ENCODE measurements around the gene KHK.

The KHK gene

DNA sequence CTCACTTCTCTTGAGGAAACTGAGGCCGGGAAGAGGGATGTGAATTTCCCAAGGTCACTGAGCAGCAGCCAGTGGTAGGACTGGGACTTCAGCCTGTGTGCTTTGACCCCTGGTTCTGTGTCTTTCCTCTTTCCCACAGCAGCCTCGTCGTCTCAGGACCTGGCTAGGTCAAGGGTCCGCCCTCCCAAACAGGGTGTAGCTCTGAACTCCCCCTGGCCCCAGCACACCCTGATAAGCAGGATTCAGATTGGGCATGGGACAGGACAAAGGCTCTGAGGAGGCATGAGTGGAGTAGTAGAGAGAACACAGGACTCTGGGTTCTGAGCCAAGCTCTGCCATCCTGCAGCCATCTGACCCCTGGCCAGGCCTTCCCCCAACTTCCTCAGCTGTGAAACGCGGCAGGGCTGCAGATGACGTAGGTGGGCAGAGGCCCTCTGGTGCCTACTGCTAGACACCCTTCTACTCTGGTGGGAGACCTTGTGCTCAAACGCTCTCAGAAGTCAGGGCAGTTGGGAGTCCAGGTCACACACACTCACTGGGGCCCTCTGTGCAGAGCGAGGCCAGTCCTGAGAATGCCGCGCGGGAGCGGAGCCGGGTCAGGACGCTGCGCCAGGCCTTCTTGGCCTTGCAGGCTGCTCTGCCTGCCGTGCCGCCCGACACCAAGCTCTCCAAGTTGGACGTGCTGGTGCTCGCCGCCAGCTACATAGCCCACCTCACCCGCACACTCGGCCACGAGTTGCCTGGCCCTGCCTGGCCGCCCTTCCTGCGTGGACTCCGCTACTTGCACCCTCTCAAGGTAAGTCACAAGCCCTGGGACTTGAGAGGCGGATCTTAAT, 63.2 kb downstream of the KHK start:
- no peak for DNase-seq (ENCODE audit: low read depth in 4 of 4, low spot score in 1 of 4)

All from stimulated activated CD4-positive, alpha-beta T cell treated with anti-CD3 and anti-CD28 coated beads, Interleukin-1b, Interleukin-23, amount 100 ng/mL, for 24 hours (primary cell).